ENCODE results near the gene SDK1.
"Not testable (repeated sequence)": the region's sequence is repeated elsewhere in the genome, so short reads cannot be mapped to it uniquely, and the experiment has no call there.

SDK1 gene

DNA sequence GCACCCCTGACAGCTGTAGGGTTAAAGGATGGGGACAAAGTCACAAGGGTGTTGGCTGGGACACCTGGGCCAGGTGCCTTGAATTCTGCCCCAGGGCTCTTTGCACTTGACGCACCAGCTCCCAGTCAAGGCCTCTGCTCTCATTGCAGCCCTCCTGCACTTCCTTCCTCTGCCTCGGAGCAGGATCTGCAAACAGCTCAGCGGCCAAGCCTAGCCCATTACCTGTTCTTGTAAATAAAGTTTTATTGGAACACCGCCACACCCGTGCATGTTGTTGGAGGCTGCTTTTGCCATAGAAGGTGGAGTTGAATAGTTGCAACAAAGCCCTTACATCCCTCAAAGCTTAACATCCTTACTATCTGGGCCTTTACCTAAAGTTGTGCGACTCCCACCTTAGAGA is 897.2 kb downstream of the SDK1 start:
- no peak for FAIRE-seq

GRCh38 chr7:4200546-4201094 is 899.6 kb downstream of the SDK1 start:
- no peak for FAIRE-seq
- no peak for DNase-seq (ENCODE audit: insufficient read length, low spot score)

More for the DNA sequence above, 897.2 kb downstream of the SDK1 start:
- no peak for DNase-seq (ENCODE audit: insufficient read length, low spot score)

- DNase-seq (ENCODE audit: insufficient read length, low spot score) (no peak), FAIRE-seq (no peak)
Measured at GRCh38 chr7:4201566-4201965, 900.5 kb downstream of the SDK1 start.

- DNase-seq (ENCODE audit: insufficient read length, low spot score) (no peak), FAIRE-seq (no peak)
Measured at GRCh38 chr7:4202154-4202736, 901.2 kb downstream of the SDK1 start.

DNA sequence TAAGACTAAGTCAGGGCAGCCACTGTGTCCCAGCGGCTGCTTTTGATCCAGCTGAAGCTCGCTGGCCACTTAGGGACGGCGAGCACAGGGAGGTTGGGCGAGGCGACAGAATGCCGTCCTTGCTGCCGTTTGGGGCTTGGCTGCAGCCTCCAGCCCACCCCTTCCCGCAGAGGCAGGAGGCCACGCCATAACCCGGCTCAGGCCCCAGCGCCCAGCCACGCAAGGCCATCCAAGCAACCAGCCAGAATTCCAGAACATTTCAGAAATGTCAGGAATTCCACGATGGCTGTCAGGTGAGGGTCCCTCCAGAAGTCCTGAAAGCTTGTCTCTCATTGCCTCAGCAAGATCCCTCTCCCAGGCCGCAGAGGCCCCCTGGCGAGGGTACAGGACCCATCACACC is 901.9 kb downstream of the SDK1 start:
- no peak for DNase-seq (ENCODE audit: insufficient read length, low spot score)
- FAIRE-seq: no peak

DNA sequence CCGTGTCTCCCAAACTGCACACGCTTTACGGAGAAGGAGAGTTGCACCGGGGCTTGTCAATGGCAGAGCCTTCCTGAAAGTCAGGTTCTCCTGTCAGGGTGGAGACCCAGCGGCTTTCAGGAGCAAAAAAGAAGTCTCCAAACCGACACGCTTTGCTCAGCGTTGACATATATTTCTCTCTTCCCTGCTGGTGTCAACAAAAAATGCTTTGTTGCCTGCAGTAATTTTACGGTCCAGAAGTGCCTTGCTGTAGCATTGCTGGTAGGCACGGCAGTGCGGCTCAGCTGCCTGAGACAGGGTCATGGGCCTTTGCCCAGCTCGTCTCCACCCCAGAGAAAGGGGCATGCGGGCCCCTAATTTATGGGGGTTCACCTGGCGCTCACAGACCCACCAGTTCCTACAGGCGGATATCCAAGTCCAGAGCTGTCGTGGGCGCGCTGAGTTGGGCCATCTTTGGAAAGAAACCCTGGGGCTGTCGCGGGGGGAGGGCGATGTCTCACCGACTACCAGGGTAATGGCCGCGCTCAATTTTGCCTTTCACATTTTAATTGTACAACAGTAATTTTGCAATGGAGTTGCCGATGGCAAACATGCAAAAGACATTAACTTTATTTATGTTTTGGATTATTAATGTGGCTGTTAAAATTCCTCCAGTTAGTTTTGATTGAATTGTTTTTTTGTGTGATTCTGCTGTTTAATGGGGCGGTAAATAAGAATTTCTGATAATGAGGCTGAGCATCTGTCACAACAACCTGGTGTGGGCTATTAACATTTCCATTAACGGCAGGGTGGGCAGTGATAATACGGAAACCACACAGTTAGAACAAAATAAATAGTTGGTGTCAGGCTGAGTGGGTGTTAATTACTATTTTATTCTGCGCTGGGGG is 902.8 kb downstream of the SDK1 start:
- no peak for FAIRE-seq
- no peak for DNase-seq (ENCODE audit: insufficient read length, low spot score)

- FAIRE-seq (no peak), DNase-seq (ENCODE audit: insufficient read length, low spot score) (no peak)
Measured at GRCh38 chr7:4204513-4205165, 903.6 kb downstream of the SDK1 start.

GRCh38 chr7:4205828-4206227 is 904.8 kb downstream of the SDK1 start:
- FAIRE-seq (no peak), DNase-seq (ENCODE audit: insufficient read length, low spot score) (no peak)

- DNase-seq (ENCODE audit: insufficient read length, low spot score): no peak
- FAIRE-seq: no peak
Measured at GRCh38 chr7:4207011-4207410, 906.0 kb downstream of the SDK1 start.

GRCh38 chr7:4208086-4208485 is 907.0 kb downstream of the SDK1 start:
- no peak for FAIRE-seq
- DNase-seq (ENCODE audit: insufficient read length, low spot score): no peak

GRCh38 chr7:4208586-4208985 is 907.5 kb downstream of the SDK1 start:
- DNase-seq (ENCODE audit: insufficient read length, low spot score): no peak
- no peak for FAIRE-seq

GRCh38 chr7:4209126-4209525 is 908.1 kb downstream of the SDK1 start:
- no peak for DNase-seq (ENCODE audit: insufficient read length, low spot score)
- FAIRE-seq: no peak

- DNase-seq (ENCODE audit: insufficient read length, low spot score) (no peak), FAIRE-seq (no peak)
Measured at GRCh38 chr7:4209966-4210365, 908.9 kb downstream of the SDK1 start.

- DNase-seq (ENCODE audit: insufficient read length, low spot score) (no peak), FAIRE-seq (no peak)
Measured at GRCh38 chr7:4210821-4211220, 909.8 kb downstream of the SDK1 start.

DNA sequence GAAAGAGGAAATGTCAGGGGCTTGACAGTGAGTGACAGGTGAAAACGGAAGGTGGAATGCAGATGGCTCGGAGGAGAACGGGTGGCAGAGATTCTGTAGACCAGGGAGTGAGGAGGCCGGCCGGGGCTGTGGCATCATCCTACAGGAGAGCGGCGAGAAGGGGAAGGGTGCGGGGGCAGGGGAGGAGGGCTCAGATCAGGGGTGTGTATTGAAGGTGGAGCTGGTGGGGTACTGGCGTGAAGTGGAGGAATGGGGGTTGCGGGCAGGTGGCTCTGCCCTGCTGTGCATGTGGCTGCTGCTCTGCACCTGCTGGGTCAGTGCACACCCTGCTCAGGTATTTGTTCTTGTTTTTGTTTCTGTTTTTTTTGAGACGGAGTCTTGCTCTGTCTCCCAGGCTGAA is 910.2 kb downstream of the SDK1 start:
- FAIRE-seq: no peak

GRCh38 chr7:4212376-4212775 is 911.3 kb downstream of the SDK1 start:
- FAIRE-seq (no peak), DNase-seq (ENCODE audit: insufficient read length, low spot score) (no peak)

More for the DNA sequence above, 910.2 kb downstream of the SDK1 start:
- DNase-seq (ENCODE audit: insufficient read length, low spot score): no peak

DNA sequence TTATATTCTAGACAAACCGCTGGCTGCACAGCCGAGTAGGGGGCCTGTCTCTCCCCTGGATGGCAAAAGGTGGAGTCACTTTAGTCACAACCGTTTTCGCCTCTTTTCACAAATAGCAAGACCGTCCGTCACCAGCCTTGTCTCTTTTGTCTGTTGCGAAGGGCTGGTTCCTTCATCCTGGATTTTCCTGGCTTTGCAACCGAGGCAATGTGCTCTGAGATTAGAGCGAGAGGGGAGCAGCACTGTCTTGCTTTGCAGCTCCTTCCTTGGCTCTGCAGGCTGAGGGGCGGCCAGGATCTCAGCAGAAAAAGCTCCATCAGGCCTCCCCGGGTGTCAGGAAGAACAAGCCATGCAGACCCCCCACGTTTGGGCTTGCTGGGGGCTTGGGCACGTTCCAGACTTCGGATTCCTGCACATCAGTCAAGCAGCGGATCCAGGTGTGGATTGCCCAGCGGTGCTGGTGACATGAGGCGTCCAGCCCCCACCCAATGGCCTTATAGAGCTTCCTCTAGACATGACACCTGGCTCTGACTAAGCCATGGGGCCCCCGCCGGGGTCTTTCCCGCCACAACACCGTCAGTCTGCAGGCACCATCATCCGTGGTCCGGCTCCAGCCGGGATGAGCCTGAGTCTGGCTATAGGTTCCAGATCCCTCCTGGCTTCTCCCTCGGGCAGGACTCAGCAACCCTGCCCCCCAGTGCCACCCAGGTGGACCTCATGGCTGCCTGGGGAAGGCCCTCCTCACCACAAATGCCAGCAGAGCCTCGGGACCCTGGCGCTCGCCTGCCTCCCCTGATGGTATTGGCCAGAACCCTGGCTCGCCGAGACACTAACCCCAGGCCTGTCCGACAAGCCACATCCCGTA is 913.5 kb downstream of the SDK1 start:
- no peak for FAIRE-seq
- no peak for DNase-seq (ENCODE audit: insufficient read length, low spot score)

DNA sequence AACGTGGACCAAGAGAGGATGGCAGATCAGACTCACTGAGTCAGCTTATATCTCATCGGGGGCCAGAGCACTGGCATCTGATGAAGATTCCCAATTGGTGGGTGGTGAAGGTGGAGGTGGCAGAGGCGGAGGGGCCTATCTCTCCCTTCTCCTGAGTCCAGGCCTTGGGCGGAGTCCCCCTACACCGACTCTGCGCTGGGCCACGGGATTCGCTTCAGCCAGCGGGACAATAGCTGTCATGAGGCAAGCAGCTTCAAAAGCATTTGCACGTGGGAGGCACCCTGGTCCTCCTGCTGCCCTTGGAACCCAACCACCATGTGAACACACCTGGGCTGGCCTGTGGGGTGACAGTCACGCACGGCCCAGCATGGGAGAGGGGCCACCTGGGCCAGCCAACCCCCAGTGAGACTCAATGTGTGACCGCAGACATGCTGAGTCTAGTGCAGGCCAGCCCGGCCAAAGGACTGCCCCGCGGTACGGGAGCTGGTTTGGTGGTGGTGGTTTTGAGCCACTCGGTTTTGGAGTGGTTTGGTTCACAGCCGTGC is 914.2 kb downstream of the SDK1 start:
- no peak for DNase-seq (ENCODE audit: insufficient read length, low spot score)
- no peak for FAIRE-seq

GRCh38 chr7:4216016-4216415 is 915.0 kb downstream of the SDK1 start:
- DNase-seq (ENCODE audit: insufficient read length, low spot score) (no peak), FAIRE-seq (no peak)

DNA sequence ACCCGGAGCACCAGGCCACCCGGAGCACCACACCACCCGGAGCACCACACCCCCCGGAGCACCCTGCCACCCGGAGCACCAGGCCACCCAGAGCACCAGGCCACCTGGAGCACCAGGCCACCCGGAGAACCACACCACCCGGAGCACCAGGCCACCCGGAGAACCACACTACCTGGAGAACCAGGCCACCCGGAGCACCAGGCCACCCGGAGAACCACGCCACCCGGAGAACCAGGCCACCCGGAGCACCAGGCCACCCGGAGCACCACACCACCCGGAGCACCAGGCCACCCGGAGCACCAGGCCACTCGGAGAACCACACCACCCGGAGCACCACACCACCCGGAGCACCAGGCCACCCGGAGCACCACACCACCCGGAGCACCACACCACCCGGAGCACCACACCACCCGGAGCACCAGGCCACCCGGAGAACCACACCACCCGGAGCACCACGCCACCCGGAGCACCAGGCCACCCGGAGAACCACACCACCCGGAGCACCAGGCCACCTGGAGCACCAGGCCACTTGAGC is 916.1 kb downstream of the SDK1 start:
- FAIRE-seq; DNase-seq (ENCODE audit: insufficient read length, low spot score): not testable (repeated sequence)

Measured in GM19239 (cell line).